Measurements from ENCODE around the gene TBX3.
A peak's percentile ranks its signal among the peaks of the same experiment; 100 is the strongest.

The TBX3 gene

DNA sequence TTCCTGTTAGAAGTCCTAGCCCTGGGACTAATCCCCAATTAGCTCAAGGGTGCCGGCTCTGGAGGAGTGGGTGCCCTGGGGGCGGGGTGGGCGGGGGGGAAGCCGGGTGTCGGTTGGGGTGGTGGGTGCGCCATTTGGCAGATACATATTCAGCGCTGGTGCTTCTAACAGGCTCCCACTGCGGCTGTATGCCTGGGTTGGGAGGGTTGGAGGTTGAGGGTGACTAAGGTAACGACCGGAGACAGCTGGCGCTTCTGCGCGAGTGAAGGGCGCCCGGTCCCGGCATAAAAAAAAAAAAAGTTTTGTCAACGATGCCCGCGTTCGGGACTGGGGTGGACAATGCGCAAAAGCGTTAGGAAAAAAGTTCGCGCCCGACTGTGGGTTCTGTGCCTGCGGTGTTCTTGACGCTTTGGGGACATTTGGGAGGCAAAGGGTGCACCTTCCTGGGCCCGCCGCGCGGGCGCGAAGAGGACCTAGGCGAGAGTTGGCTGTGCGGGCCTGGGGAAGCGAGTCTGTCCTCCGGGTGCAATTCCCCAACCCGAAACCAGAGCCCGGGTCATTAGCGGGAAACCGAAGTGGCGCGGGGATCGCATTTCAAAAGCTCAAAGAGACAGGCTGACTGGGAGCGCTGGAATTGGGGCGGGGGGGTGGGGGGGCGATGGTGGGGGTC is 19.2 kb downstream of the TBX3 start:
- Histone ChIP-seq H3K4me3 (ENCODE audit: low read depth in 1 of 2, low read length in 2 of 2) (no peak overlapping the region), H3K27me3 (ENCODE audit: insufficient read depth, low read length, poor library complexity) (peaks cover 3% of the 10 kb centered on the region), H3K4me2 (ENCODE audit: insufficient read depth, low read length) (no peak overlapping the region), H3K9ac (ENCODE audit: low read depth, low read length) (no peak overlapping the region), H4K20me1 (ENCODE audit: insufficient read depth, low read length) (no peaks in the 10 kb centered on the region; the same call in 1 of the 2 replicates), H3K27ac (ENCODE audit: low read length) (no peak overlapping the region), H3K36me3 (ENCODE audit: insufficient read depth, low read length) (no peaks in the 10 kb centered on the region), H3K79me2 (ENCODE audit: insufficient read depth, low read length) (no peaks in the 10 kb centered on the region), H3K9me3 (ENCODE audit: insufficient read depth, low read length, severe bottlenecking) (no peaks in the 10 kb centered on the region), H2AFZ (ENCODE audit: low read depth, low read length) (no peak overlapping the region), H3K4me1 (ENCODE audit: insufficient read depth, low read length) (no peaks in the 10 kb centered on the region)
- no peak for ATAC-seq (ENCODE audit: insufficient read depth, low read depth)
- no peak for DNase-seq
- TF ChIP-seq, protein P1, sequence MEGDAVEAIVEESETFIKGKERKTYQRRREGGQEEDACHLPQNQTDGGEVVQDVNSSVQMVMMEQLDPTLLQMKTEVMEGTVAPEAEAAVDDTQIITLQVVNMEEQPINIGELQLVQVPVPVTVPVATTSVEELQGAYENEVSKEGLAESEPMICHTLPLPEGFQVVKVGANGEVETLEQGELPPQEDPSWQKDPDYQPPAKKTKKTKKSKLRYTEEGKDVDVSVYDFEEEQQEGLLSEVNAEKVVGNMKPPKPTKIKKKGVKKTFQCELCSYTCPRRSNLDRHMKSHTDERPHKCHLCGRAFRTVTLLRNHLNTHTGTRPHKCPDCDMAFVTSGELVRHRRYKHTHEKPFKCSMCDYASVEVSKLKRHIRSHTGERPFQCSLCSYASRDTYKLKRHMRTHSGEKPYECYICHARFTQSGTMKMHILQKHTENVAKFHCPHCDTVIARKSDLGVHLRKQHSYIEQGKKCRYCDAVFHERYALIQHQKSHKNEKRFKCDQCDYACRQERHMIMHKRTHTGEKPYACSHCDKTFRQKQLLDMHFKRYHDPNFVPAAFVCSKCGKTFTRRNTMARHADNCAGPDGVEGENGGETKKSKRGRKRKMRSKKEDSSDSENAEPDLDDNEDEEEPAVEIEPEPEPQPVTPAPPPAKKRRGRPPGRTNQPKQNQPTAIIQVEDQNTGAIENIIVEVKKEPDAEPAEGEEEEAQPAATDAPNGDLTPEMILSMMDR (IDR thresholded peaks at IDR 0.05; ENCODE audit: borderline replicate concordance, extremely low read depth, low read length, poor library complexity, severe bottlenecking): no peak
- TF ChIP-seq EZH2 (IDR thresholded peaks at IDR 0.05; ENCODE audit: borderline replicate concordance, low read depth, low read length, severe bottlenecking): no peak

DNA sequence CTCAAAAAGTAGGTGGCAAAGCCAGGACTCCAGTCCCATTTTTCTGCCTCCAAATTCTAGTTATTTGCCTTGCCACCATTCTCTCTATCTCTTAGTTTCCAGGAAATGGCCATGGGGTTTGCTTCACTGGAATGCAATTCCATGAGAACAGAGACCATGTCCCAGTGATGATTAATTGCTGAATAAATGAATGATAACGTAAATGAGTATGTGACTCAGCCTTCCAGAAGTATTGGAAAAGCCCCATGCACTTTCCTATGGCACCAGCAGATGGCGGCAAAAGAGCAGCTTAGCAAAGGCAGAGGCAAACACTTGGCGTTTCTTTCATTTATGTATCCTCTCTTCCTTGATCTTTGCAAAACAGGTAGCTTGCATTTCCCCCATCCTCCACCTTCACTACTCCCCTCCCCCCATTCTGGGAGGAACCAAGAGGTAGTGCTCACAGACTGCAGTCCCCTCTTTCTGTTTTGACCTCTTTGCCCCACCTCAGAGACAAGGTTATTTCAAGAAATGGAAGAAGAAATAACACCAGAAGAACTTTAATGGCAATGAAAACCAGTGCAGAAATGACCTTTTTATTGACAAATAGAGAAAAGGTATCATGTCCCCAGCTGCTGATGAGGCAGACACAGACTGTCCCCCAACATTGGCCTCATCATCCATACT is 21.3 kb downstream of the TBX3 start:
- peak; percentile 69 for DNase-seq
- H3K27ac ChIP-seq (ENCODE audit: low read length): no peak overlapping the region
- H3K4me2 ChIP-seq (ENCODE audit: insufficient read depth, low read length): no peak overlapping the region
- H4K20me1 ChIP-seq (ENCODE audit: insufficient read depth, low read length): no peaks in the 10 kb centered on the region; the same call in 1 of the 2 replicates
- TF ChIP-seq, protein P1 (IDR thresholded peaks at IDR 0.05; ENCODE audit: borderline replicate concordance, extremely low read depth, low read length, poor library complexity, severe bottlenecking): peak; percentile 95
- TF ChIP-seq EZH2 (IDR thresholded peaks at IDR 0.05; ENCODE audit: borderline replicate concordance, low read depth, low read length, severe bottlenecking): no peak
- no peak overlapping the region for H3K9ac ChIP-seq (ENCODE audit: low read depth, low read length)
- no peak overlapping the region for H3K4me3 ChIP-seq (ENCODE audit: low read depth in 1 of 2, low read length in 2 of 2)
- no peaks in the 10 kb centered on the region for H3K79me2 ChIP-seq (ENCODE audit: insufficient read depth, low read length)
- no peaks in the 10 kb centered on the region for H3K36me3 ChIP-seq (ENCODE audit: insufficient read depth, low read length)
- H3K4me1 ChIP-seq (ENCODE audit: insufficient read depth, low read length): no peaks in the 10 kb centered on the region
- H3K27me3 ChIP-seq (ENCODE audit: insufficient read depth, low read length, poor library complexity): peaks cover 3% of the 10 kb centered on the region
- peak; percentile 62; the same call in 1 of the 3 replicates for ATAC-seq (ENCODE audit: insufficient read depth, low read depth)
- H2AFZ ChIP-seq (ENCODE audit: low read depth, low read length): no peak overlapping the region
- no peaks in the 10 kb centered on the region for H3K9me3 ChIP-seq (ENCODE audit: insufficient read depth, low read length, severe bottlenecking)

DNA sequence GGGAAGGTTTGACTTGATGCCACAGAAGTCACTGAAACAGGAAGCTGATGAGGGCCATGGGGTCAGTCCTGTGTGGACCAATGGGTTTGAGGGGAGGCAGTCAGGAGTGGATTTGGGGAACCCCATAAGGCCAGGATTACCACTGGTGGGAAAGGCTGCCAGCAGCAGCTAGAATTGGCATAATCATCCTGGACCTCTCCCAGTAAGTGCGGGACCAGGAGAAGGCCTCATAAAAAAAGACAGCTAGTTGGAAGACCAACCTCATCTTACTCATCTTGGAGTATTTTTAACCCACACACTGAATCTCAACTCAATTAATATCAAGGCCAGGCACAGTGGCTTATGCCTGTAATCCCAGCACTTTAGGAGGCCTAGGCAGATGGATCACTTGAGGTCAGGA is 22.7 kb downstream of the TBX3 start:
- ATAC-seq (ENCODE audit: insufficient read depth, low read depth): no peak
- Histone ChIP-seq H3K9me3 (ENCODE audit: insufficient read depth, low read length, severe bottlenecking) (no peaks in the 10 kb centered on the region), H3K4me3 (ENCODE audit: low read depth in 1 of 2, low read length in 2 of 2) (no peak overlapping the region), H3K9ac (ENCODE audit: low read depth, low read length) (no peak overlapping the region), H4K20me1 (ENCODE audit: insufficient read depth, low read length) (no peaks in the 10 kb centered on the region), H3K27me3 (ENCODE audit: insufficient read depth, low read length, poor library complexity) (peaks cover 3% of the 10 kb centered on the region), H3K4me1 (ENCODE audit: insufficient read depth, low read length) (no peaks in the 10 kb centered on the region), H3K4me2 (ENCODE audit: insufficient read depth, low read length) (no peak overlapping the region), H2AFZ (ENCODE audit: low read depth, low read length) (no peak overlapping the region), H3K79me2 (ENCODE audit: insufficient read depth, low read length) (no peaks in the 10 kb centered on the region), H3K27ac (ENCODE audit: low read length) (no peak overlapping the region), H3K36me3 (ENCODE audit: insufficient read depth, low read length) (no peaks in the 10 kb centered on the region)
- no peak for DNase-seq
- TF ChIP-seq EZH2 (IDR thresholded peaks at IDR 0.05; ENCODE audit: borderline replicate concordance, low read depth, low read length, severe bottlenecking): no peak

DNA sequence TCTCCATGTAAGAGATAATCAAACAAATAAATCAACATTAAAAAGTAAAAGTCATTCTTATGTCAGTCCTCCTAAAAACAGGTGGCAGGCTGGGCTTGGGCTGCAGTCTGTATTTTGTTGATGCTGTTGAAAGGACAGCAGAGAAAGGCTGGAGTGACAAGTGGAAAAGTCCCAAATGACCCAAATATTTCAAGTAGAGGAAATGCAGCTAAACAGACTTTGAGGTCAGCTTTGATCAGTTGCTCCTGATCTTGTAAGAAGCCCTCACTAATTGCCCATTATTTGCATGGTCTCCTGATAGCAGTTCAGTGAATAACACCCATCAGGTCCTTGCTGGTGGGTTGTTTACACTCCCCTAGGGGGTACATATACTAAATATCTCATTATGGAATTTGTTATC is 24.9 kb downstream of the TBX3 start:
- H3K4me2 ChIP-seq (ENCODE audit: insufficient read depth, low read length): no peak overlapping the region
- TF ChIP-seq EZH2 (IDR thresholded peaks at IDR 0.05; ENCODE audit: borderline replicate concordance, low read depth, low read length, severe bottlenecking): no peak
- TF ChIP-seq, protein P1 (IDR thresholded peaks at IDR 0.05; ENCODE audit: borderline replicate concordance, extremely low read depth, low read length, poor library complexity, severe bottlenecking): no peak
- no peak overlapping the region for H3K9ac ChIP-seq (ENCODE audit: low read depth, low read length)
- H3K27me3 ChIP-seq (ENCODE audit: insufficient read depth, low read length, poor library complexity): peaks cover 3% of the 10 kb centered on the region
- H3K9me3 ChIP-seq (ENCODE audit: insufficient read depth, low read length, severe bottlenecking): no peaks in the 10 kb centered on the region
- no peaks in the 10 kb centered on the region for H3K79me2 ChIP-seq (ENCODE audit: insufficient read depth, low read length)
- no peak overlapping the region for H3K4me3 ChIP-seq (ENCODE audit: low read depth in 1 of 2, low read length in 2 of 2)
- DNase-seq (no peak), ATAC-seq (ENCODE audit: insufficient read depth, low read depth) (no peak)
- H4K20me1 ChIP-seq (ENCODE audit: insufficient read depth, low read length): no peaks in the 10 kb centered on the region
- H3K36me3 ChIP-seq (ENCODE audit: insufficient read depth, low read length): no peaks in the 10 kb centered on the region
- H2AFZ ChIP-seq (ENCODE audit: low read depth, low read length): no peak overlapping the region
- no peaks in the 10 kb centered on the region for H3K4me1 ChIP-seq (ENCODE audit: insufficient read depth, low read length)
- H3K27ac ChIP-seq (ENCODE audit: low read length): no peak overlapping the region
